HG02571 (cell line): Measurements from ENCODE around the gene SARS1.

Experiments
- ATAC-seq: cut with Tn5 transposase; IDR thresholded peaks from one replicate; pipeline ENCODE4 v1.9.1; 2021; ENCODE audit warnings: mild to moderate bottlenecking, moderate library complexity; ENCODE audit not compliant: unreplicated experiment

The SARS1 gene

GRCh38 chr1:109248797-109249629 is 35.3 kb downstream of the SARS1 start, which contains the start of gene CELSR2:
Gene CELSR2 (plus strand): TSS chr1:109249539. CDS start chr1:109250080, 541 bp downstream.
- ATAC-seq = peak; percentile 82

DNA sequence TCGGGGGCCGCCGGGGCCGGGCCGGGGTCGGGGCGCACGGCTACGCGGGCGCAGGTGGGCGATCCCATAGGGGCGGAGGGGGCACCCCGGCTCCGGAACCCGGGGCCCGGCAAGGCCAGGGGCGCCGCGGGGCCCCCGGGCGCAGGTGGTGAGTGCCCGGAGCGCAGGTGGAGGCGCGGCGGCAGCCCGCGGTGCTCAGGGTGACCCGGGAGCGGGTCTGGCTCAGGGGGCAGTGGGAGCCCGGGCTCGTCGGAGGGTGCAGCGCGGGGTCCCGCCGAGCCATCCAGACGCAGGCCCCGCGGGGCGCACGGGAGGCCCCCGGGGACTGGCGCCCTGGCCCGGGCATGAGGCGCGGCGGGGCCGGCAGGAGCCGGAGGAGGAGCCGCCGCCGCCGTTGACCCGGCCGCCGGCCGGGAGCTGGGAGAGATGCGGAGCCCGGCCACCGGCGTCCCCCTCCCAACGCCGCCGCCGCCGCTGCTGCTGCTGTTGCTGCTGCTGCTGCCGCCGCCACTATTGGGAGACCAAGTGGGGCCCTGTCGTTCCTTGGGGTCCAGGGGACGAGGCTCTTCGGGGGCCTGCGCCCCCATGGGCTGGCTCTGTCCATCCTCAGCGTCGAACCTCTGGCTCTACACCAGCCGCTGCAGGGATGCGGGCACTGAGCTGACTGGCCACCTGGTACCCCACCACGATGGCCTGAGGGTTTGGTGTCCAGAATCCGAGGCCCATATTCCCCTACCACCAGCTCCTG is 36.1 kb downstream of the SARS1 start:
- ATAC-seq = peak; percentile 31

DNA sequence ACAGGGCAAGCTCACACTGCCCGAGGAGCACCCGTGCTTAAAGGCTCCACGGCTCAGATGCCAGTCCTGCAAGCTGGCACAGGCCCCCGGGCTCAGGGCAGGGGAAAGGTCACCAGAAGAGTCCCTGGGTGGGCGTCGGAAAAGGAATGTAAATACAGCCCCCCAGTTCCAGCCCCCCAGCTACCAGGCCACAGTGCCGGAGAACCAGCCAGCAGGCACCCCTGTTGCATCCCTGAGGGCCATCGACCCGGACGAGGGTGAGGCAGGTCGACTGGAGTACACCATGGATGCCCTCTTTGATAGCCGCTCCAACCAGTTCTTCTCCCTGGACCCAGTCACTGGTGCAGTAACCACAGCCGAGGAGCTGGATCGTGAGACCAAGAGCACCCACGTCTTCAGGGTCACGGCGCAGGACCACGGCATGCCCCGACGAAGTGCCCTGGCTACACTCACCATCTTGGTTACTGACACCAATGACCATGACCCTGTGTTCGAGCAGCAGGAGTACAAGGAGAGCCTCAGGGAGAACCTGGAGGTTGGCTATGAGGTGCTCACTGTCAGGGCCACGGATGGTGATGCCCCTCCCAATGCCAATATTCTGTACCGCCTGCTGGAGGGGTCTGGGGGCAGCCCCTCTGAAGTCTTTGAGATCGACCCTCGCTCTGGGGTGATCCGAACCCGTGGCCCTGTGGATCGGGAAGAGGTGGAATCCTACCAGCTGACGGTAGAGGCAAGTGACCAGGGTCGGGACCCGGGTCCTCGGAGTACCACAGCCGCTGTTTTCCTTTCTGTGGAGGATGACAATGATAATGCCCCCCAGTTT is 36.9 kb downstream of the SARS1 start:
- no peak for ATAC-seq

DNA sequence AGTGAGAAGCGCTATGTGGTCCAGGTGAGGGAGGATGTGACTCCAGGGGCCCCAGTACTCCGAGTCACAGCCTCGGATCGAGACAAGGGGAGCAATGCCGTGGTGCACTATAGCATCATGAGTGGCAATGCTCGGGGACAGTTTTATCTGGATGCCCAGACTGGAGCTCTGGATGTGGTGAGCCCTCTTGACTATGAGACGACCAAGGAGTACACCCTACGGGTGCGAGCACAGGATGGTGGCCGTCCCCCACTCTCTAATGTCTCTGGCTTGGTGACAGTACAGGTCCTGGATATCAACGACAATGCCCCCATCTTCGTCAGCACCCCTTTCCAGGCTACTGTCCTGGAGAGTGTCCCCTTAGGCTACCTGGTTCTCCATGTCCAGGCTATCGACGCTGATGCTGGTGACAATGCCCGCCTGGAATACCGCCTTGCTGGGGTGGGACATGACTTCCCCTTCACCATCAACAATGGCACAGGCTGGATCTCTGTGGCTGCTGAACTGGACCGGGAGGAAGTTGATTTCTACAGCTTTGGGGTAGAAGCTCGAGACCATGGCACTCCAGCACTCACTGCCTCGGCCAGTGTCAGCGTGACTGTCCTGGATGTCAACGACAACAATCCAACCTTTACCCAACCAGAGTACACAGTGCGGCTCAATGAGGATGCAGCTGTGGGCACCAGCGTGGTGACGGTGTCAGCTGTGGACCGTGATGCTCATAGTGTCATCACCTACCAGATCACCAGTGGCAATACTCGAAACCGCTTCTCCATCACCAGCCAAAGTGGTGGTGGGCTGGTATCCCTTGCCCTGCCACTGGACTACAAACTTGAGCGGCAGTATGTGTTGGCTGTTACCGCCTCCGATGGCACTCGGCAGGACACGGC is 37.8 kb downstream of the SARS1 start:
- no peak for ATAC-seq

GRCh38 chr1:109252167-109252892 is 38.6 kb downstream of the SARS1 start:
- ATAC-seq = no peak

- no peak for ATAC-seq
Measured at GRCh38 chr1:109252893-109253802, 39.4 kb downstream of the SARS1 start.

DNA sequence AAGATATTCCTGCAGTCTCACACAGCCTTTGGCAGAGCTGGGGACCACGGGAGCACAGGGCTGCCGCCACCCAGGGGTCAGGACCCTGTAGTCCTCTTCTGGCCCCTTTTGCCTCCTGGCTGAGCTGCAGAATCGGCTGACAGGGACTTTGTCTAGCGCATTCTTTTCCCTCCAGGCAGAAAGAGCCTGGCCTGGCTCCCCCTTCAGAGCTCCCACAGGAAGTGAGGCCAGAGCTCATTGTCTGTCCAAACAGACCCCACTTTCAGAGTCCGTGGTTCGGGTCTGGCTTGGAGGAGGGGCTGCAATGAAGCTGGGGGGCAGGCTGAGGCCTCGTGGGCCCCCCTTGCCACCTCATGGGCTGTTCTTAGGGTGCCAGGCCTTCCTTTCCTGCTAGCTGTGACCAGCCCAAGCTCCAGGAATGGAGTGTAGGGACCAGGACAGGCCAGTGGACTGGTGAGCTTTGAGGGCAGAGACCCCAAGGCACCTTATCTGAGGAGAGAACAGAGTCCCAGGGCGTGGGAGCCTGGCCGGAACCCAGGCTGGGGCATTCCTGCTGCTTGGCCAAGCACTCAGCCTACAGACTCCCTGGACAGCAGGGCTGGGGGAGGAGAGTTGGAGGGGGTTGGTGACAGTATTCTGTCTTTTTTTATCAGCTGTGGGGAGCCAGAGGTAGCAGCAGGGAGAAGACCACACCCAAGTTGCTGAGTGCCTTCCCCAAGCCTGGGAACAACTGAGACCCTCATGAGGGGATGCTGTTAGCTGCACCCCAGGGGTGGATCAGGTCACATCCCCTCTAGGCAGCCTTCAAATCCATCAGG is 40.3 kb downstream of the SARS1 start:
- ATAC-seq = no peak

GRCh38 chr1:109254621-109255096 is 40.9 kb downstream of the SARS1 start:
- no peak for ATAC-seq

DNA sequence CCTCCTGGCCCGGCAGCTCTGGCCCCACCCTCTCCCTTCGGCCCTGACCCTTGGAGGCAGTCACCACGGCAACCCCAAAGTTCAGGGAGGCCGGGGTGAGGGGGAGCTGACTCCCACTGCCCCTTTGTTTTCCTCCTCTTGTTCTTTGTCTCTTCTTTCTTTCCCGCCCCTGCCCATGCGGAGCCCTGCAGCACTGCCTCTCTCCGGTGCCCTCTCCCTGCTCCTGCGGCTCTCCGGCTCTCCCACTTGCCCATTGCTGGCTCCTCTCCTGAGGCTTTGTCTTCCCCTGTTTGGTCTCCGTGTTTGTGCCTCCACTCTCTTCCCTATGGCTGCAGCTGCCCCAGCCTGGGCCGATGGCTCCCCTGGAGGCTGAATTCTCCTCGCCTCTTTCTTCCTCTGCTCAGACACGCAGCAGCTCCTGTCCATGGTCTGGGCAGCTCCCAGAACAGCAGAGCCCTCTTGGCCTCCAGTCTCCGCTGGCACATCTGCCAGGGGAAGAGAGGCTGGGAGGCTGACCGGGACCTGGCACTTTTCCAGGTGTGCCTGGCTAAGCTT is 41.5 kb downstream of the SARS1 start:
- ATAC-seq = no peak

GRCh38 chr1:109255678-109256077 is 42.0 kb downstream of the SARS1 start:
- no peak for ATAC-seq

DNA sequence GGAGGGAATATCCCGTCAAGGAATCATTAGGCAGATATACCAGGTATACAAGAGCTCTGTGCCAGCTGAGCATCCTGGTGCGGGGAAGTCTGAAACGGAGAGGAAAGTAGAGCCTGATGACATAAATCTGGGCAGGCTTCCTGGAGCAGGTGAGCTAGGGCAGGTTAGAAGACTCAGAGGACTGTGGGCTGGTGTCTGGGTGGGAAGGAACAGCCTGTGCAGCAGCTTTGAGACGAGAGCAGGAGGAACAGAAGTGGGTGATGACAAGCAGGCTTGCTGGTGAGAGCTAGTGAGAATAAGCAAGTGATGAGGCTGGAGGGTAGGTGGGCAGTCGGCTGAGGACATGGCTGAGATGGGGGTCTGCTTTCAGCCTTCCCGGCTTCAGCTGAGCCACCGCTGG is 42.4 kb downstream of the SARS1 start:
- no peak for ATAC-seq

DNA sequence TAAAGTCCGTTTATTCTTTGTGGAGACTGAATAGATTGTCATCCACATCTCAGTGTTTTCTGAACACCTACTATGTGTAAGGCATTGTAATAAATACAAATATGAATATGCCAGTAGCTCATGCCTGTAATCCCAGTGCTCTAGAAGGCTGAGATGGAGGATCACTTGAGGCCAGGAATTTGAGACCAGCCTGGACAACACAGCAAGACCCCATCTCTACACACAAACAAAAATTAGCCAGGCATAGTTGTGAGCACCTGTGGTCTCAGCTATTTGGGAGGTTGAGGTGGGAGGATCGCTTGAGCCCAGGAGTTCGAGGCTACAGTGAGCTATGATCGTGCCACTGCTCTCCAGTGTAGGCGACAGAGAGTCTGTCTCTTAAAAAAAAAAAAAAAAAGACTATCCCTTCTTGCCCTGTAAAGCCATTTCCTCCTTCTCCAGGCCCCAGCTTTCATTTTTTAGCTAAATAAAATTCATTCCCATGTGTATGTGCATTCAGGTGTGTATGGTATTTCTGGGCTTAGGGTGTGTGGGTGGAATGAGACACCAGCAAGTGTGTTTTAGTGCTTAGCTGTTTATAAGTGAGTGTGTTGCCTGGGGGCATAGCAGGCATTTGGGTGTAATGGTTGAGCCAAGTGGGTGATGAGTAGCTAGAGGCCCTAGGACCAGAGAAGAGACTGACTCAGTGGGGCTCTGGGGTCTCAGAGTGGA is 43.4 kb downstream of the SARS1 start:
- no peak for ATAC-seq

- ATAC-seq = no peak
Measured at GRCh38 chr1:109257682-109258421, 44.1 kb downstream of the SARS1 start.

DNA sequence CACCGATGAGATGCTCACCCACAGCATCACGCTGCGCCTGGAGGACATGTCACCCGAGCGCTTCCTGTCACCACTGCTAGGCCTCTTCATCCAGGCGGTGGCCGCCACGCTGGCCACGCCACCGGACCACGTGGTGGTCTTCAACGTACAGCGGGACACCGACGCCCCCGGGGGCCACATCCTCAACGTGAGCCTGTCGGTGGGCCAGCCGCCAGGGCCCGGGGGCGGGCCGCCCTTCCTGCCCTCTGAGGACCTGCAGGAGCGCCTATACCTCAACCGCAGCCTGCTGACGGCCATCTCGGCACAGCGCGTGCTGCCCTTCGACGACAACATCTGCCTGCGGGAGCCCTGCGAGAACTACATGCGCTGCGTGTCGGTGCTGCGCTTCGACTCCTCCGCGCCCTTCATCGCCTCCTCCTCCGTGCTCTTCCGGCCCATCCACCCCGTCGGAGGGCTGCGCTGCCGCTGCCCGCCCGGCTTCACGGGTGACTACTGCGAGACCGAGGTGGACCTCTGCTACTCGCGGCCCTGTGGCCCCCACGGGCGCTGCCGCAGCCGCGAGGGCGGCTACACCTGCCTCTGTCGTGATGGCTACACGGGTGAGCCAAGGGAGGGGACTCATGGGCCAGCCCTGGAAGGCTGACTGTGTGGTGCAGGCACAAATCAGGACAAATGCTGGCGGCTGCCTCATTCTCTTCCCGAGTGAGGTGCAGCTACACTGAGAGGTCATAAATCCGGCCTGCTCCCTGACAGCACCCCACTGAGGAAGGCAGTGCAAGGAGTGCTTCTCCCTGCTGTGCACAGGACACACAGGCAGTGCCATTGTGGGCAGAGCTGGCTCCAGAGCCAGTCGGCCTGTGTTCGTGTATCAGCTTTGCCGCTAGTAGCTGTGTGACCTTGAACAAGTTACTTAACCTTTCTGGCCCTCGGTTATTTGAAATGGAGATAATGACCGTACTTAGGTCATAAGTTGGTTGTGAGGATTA is 45.1 kb downstream of the SARS1 start:
- no peak for ATAC-seq
